T-cell (primary cell): ENCODE results near the gene HECW1. TPM values are rescaled to one million over a fixed set of nuclear protein-coding genes. Genes with fewer than 3 reads are reported as not detected.

Source experiments
- ATAC-seq, 4 experiments: fragments of 200-7000 bp in 3 of 4; fragments of 150-1000 bp in 1 of 4; cut with Tn5 transposase; replicated peaks in 1 of 4; 1 replicate in 3 of 4; 2 replicates in 1 of 4; pipeline ENCODE4 v1.10.0; 2021; ENCODE audit warnings: moderate library complexity in 3 of 4, mild to moderate bottlenecking in 2 of 4, moderate number of reproducible peaks in 1 of 4
- CTCF ChIA-PET, 2 donors: fragments of 300-600 bp; sonication (Branson Sonifier 250); formaldehyde crosslinking; loops; one replicate each; lab custom pipeline; 2022; ENCODE audit warnings: antibody characterized with exemption in 2 of 2; lab: Charles Lee
- POLR2A ChIA-PET, 2 donors: fragments of 300-600 bp; sonication (Branson Sonifier 250); formaldehyde crosslinking; loops; one replicate each; lab custom pipeline; 2022; ENCODE audit warnings: antibody characterized with exemption in 2 of 2; lab: Charles Lee
- DNase-seq, 35 experiments: peaks; one replicate each; pipeline versions ENCODE4 v3.0.0 to v3.0.0-alpha.2; 2013 to 2023
- H3K27ac ChIP-seq: one replicate; pipeline ENCODE4 v1.5.1; 2013; ENCODE audit warnings: low read length
- H3K27me3 ChIP-seq, 2 experiments: replicated peaks in 1 of 2; 1 replicate in 1 of 2; 2 replicates in 1 of 2; pipeline versions ENCODE4 v1.6.1 to v1.7.0; 2013; ENCODE audit warnings: low read length in 1 of 2, mixed read lengths in 1 of 2; ENCODE audit not compliant: control insufficient read depth in 2 of 2, insufficient read depth in 2 of 2; ENCODE audit errors: extremely low read depth in 1 of 2
- H3K36me3 ChIP-seq, 2 donors: 1 replicate in 1 of 2; 2 replicates in 1 of 2; pipeline versions ENCODE4 v1.6.1 to v1.7.0; 2013; ENCODE audit warnings: low read length in 1 of 2; ENCODE audit not compliant: control insufficient read depth in 2 of 2, insufficient read depth in 1 of 2; ENCODE audit errors: extremely low read depth in 1 of 2
- H3K4me1 ChIP-seq, 2 experiments: 1 replicate in 1 of 2; 2 replicates in 1 of 2; pipeline versions ENCODE4 v1.6.1 to v1.7.0; 2013; ENCODE audit warnings: low read length in 2 of 2, mixed read lengths in 1 of 2; ENCODE audit not compliant: insufficient read depth in 2 of 2, control insufficient read depth in 1 of 2; ENCODE audit errors: extremely low read depth in 1 of 2
- H3K4me3 ChIP-seq, 2 donors: 1 replicate in 1 of 2; 2 replicates in 1 of 2; pipeline versions ENCODE4 v1.5.1 to v1.7.0; 2013; ENCODE audit warnings: mild to moderate bottlenecking in 2 of 2, low read length in 1 of 2, moderate library complexity in 1 of 2; ENCODE audit not compliant: control insufficient read depth in 1 of 2; ENCODE audit errors: extremely low read depth in 1 of 2
- H3K9me3 ChIP-seq: 2 replicates; pipeline ENCODE4 v1.7.0; 2013
- H3K27ac Mint-ChIP-seq, 2 donors: one replicate each; pipeline ENCODE4 v1.8.0; 2020 to 2021; ENCODE audit warnings: mild to moderate bottlenecking in 2 of 2, mixed read lengths in 2 of 2
- H3K27me3 Mint-ChIP-seq, 2 donors: one replicate each; pipeline ENCODE4 v1.8.0; 2021 to 2022; ENCODE audit warnings: mixed read lengths in 2 of 2
- H3K36me3 Mint-ChIP-seq: one replicate; pipeline ENCODE4 v1.8.0; 2021; ENCODE audit warnings: mixed read lengths
- H3K4me1 Mint-ChIP-seq, 3 donors: one replicate each; pipeline ENCODE4 v1.8.0; 2020 to 2022; ENCODE audit warnings: mixed read lengths in 3 of 3, mild to moderate bottlenecking in 1 of 3
- H3K4me3 Mint-ChIP-seq, 3 donors: one replicate each; pipeline ENCODE4 v1.8.0; 2020 to 2022; ENCODE audit warnings: mild to moderate bottlenecking in 3 of 3, mixed read lengths in 3 of 3, moderate library complexity in 3 of 3
- H3K9me3 Mint-ChIP-seq, 3 donors: one replicate each; pipeline ENCODE4 v1.8.0; 2020 to 2022; ENCODE audit warnings: mixed read lengths in 3 of 3
- WGBS: methylation state at CpG from one replicate; pipeline ENCODE4 v1.1.5; 2013; ENCODE audit warnings: missing lambda C conversion rate; ENCODE audit not compliant: insufficient coverage; 5-methylcytosine and 5-hydroxymethylcytosine counted together
- total RNA-seq, 35 experiments: library from RNA in 6 of 35; stranded (reverse) in 6 of 35; fragments of 120-200 nt in 1 of 35; gene quantifications; one replicate each; pipeline versions ENCODE4 v1.2.1 to v1.2.4 and lab custom pipeline; 2013 to 2026

HECW1 gene
- total RNA-seq, 5 donors from 2014 or later (not counting 1 experiment from before 2014, with no cell fraction given) = not detected

DNA sequence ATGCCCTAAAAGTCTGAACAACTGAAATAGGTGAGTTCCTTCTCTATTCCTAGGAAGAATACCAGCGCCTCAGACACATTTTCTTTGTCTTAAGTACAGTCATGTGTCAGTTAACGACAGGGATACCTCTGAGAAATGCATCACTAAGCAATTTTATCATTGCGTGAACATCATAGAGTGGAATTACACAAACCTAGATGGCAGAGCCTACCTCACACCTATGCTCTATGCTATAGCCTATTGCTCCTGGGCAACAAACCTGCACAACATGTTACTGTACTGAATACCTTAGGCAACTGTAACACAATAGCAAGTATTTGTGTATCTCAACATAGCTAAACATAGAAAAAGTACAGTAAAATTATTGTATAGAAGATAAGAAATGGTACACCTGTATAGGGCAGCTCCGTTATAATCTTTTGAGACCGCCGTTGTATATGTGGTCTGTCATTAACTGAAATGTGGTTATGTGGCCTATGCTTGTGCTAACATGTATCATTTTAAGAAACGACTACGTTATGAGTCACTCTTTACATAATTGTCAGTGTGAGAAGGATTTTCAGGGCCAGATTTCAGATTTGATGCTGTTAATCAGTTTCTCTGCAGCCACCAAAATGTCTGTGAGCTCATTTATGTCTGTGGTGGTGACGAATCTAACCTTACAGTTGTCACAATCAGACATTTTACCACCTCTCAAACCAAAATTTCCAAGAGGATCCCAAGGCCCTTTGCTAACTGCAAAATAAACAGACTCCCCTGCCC, 404.3 kb downstream of the HECW1 start:
- H3K9me3 Mint-ChIP-seq = no peaks in the 10 kb centered on the region
- no peak overlapping the region for H3K4me3 Mint-ChIP-seq
- Histone ChIP-seq H3K4me1 (no peaks in the 10 kb centered on the region), H3K36me3 (no peaks in the 10 kb centered on the region), H3K27ac (no peak overlapping the region), H3K9me3 (no peaks in the 10 kb centered on the region), H3K4me3 (no peak overlapping the region), H3K27me3 (peaks cover 0 to 4% of the 10 kb centered on the region in 2 experiments)
- ATAC-seq = peak in 1 of 4 experiments; percentile 52
- H3K4me1 Mint-ChIP-seq = peaks cover 2 to 7% (median 4%) of the 10 kb centered on the region in 3 donors
- H3K27me3 Mint-ChIP-seq = peaks cover 9 to 29% of the 10 kb centered on the region in 2 donors
- POLR2A ChIA-PET = interaction anchor here in 1 of 2 donors (0.6 kb wide), 1 partner anchor 217 kb away, joined by 3 read pairs; no protein-coding TSS in a partner anchor
- WGBS = 46% methylated on average over 4 of the region's 9 CpGs
- peak in 1 of 35 experiments; percentile 4 for DNase-seq
- no peaks in the 10 kb centered on the region for H3K36me3 Mint-ChIP-seq
- H3K27ac Mint-ChIP-seq = no peak overlapping the region
- CTCF ChIA-PET = interaction anchor here in 1 of 2 donors (1.5 kb wide), 1 partner anchor 66 kb away, joined by 4 read pairs; the partner anchor contains the start of gene STK17A

DNA sequence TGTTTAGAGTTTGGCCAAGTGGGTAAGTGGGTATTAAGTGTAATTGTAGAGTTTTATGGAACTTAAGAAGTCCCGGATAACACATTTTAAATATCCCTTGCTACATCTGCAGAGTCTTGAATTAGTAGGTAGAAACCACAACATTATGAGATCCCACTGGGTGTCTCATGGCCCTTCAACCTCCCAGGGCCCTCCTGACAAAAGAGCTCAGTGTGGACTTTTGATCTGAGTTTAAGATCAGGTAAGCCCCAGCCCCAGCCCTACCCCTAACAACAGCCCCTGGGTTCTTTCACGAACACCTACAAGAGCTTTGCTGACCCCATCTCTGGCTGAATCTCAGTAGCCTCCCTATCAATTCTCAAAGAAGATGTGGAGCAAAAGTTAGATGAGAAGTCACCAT, 405.0 kb downstream of the HECW1 start:
- no CpG with 5 or more reads among the region's 2 CpGs for WGBS
- POLR2A ChIA-PET = no interaction called here

DNA sequence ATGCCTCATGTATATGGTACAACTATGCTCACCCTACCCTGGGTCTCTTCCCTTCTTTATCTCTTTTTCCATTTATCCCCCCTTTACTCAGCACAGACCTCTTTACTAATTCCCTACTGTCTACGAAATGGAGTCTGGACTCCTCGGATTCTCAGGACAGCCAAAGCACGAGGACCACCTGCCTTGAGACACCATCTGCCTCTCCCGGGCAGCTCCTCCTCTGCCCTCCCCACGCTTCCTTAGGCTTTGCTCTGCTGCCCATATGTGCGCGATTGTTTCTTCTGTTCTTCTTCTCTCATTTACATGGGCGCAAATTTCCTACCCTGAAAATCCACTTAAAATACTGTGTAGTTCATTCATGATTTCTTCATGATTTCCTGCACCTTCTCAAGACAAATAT, 407.8 kb downstream of the HECW1 start:
- no peak overlapping the region for H3K4me3 Mint-ChIP-seq
- no peaks in the 10 kb centered on the region for H3K4me1 Mint-ChIP-seq
- ChIA-PET CTCF (no interaction called here), POLR2A (interaction anchor here in 1 of 2 donors (0.6 kb wide), 1 partner anchor 58 kb away, joined by 3 read pairs; no protein-coding TSS in a partner anchor)
- Histone ChIP-seq H3K27ac (no peak overlapping the region), H3K4me1 (no peaks in the 10 kb centered on the region), H3K36me3 (no peaks in the 10 kb centered on the region), H3K4me3 (no peak overlapping the region), H3K27me3 (no peaks in the 10 kb centered on the region), H3K9me3 (no peaks in the 10 kb centered on the region)
- H3K27me3 Mint-ChIP-seq = peaks cover 0 to 4% of the 10 kb centered on the region in 2 donors
- H3K9me3 Mint-ChIP-seq = no peaks in the 10 kb centered on the region
- DNase-seq (no peak), ATAC-seq (no peak)
- H3K27ac Mint-ChIP-seq = no peak overlapping the region
- no peaks in the 10 kb centered on the region for H3K36me3 Mint-ChIP-seq
- WGBS = 91% methylated on average over 8 of the region's 8 CpGs

More for the DNA sequence above, 405.0 kb downstream of the HECW1 start:
- Mint-ChIP-seq H3K27ac (no peak overlapping the region), H3K4me3 (no peak overlapping the region), H3K9me3 (no peaks in the 10 kb centered on the region), H3K36me3 (no peaks in the 10 kb centered on the region), H3K27me3 (peaks cover 9 to 26% of the 10 kb centered on the region in 2 donors), H3K4me1 (peaks cover 2 to 7% (median 4%) of the 10 kb centered on the region in 3 donors)
- Histone ChIP-seq H3K36me3 (no peaks in the 10 kb centered on the region), H3K4me1 (no peaks in the 10 kb centered on the region), H3K4me3 (no peak overlapping the region), H3K9me3 (no peaks in the 10 kb centered on the region), H3K27me3 (peaks cover 0 to 2% of the 10 kb centered on the region in 2 experiments), H3K27ac (no peak overlapping the region)
- no peak for DNase-seq
- CTCF ChIA-PET = interaction anchor here in 1 of 2 donors (1.5 kb wide), 1 partner anchor 65 kb away, joined by 4 read pairs; the partner anchor contains the start of gene STK17A
- ATAC-seq = no peak

DNA sequence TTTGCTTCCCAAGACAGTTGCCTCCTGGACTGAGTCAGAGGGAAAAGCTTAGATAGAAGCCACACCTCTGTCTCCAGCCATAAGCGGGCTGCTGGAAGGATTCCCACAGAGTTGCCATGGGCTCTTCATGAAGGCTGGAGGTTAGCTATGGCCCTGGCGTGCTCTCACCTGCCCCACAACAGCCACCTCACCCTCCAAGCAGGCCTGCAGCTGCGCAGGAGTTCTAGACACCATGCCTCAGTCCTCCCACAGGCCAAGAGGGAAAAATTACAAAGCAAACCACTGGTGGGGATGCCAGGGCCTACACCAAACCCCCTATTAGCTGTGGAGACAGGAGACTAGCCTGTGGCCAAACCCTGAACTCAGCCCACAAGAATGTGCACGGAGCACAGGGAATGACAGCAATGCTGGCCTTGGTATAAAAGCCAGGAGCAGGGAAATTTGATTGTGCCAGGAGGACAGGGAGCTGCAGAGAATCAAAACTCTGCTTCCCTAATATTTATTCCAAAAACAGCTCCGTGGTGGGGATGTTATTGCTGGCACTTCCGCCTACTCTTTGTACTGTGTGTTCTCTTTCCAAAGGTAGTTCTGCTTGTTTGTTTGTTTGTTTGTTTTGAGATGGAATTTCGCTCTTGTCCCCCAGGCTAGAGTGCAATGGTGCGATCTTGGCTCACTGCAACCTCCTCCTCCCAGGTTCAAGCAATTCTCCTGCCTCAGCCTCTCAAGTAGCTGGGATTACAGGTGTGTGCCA, 410.1 kb downstream of the HECW1 start:
- no peak overlapping the region for H3K27ac Mint-ChIP-seq
- Histone ChIP-seq H3K36me3 (no peaks in the 10 kb centered on the region), H3K27me3 (no peaks in the 10 kb centered on the region), H3K4me3 (no peak overlapping the region), H3K27ac (no peak overlapping the region), H3K9me3 (no peaks in the 10 kb centered on the region), H3K4me1 (no peaks in the 10 kb centered on the region)
- WGBS = 83% methylated on average over 1 of the region's 8 CpGs
- POLR2A ChIA-PET = no interaction called here
- no peaks in the 10 kb centered on the region for H3K4me1 Mint-ChIP-seq
- H3K4me3 Mint-ChIP-seq = no peak overlapping the region
- CTCF ChIA-PET = no interaction called here
- no peak for ATAC-seq
- H3K27me3 Mint-ChIP-seq = no peaks in the 10 kb centered on the region
- DNase-seq = no peak
- no peaks in the 10 kb centered on the region for H3K9me3 Mint-ChIP-seq
- no peaks in the 10 kb centered on the region for H3K36me3 Mint-ChIP-seq

DNA sequence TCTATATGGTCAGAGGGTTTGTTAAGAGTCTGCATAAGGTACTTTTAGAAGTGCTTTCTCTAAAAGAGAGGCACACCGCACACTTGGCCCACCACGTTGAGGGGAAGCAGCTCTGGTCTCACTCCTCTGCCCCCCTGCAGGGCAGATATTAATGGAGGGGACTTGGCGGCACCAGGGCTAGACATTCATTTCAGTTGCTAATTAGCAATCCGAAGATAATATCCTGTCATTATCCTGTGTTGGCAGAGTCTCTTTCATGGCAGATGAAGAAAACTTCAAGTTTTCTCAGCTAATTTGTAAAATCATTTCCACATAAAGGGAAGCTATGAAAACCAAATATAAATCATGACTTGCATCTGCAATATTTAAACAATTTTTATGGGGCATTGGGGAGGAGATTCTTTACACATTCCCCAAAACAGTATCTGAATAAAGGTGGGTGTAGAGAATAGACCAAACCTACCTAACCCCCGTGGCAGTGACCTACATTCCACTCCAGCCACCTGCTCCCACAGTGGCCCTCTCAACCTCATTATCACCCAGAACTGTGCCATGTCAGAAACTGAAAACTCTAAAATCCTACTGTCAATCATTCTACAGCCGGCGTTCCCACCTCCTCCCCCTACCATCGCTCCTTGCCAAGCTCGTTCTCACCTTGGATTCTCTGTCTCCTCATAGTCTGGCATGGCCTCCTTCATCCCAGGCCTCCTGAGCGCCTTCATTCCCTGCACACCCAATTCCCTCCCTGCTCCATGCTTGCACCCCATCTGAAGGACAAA, 416.3 kb downstream of the HECW1 start:
- H3K4me3 Mint-ChIP-seq = no peak overlapping the region
- H3K27me3 Mint-ChIP-seq = peaks cover 2 to 8% of the 10 kb centered on the region in 2 donors
- no peaks in the 10 kb centered on the region for H3K9me3 ChIP-seq
- H3K9me3 Mint-ChIP-seq = no peaks in the 10 kb centered on the region
- ChIA-PET CTCF (interaction anchor here in 1 of 2 donors (0.6 kb wide), 1 partner anchor 1237 kb away, joined by 4 read pairs; no protein-coding TSS in a partner anchor), POLR2A (no interaction called here)
- no peaks in the 10 kb centered on the region for H3K36me3 ChIP-seq
- H3K27me3 ChIP-seq = peaks cover 0 to 11% of the 10 kb centered on the region in 2 experiments
- no peak overlapping the region for H3K27ac ChIP-seq
- no peak overlapping the region for H3K27ac Mint-ChIP-seq
- no peaks in the 10 kb centered on the region for H3K4me1 ChIP-seq
- no peaks in the 10 kb centered on the region for H3K36me3 Mint-ChIP-seq
- no peak overlapping the region for H3K4me3 ChIP-seq
- no peaks in the 10 kb centered on the region for H3K4me1 Mint-ChIP-seq
- DNase-seq (no peak), ATAC-seq (no peak)
- 87% methylated on average over 7 of the region's 10 CpGs for WGBS
